Forelimb muscle (tissue), 1 donor: ENCODE measurements around the gene TMEM154. TPM values are rescaled to one million over a fixed set of nuclear protein-coding genes. Genes with fewer than 3 reads are reported as not detected.

Experiments
- DNase-seq: peaks from one replicate; pipeline ENCODE4 v3.0.0-alpha.2; 2013; ENCODE audit warnings: low read depth
- polyA plus RNA-seq: library from polyadenylated mRNA; unstranded; fragments of 120-200 nt; gene quantifications from one replicate; pipeline ENCODE4 v1.2.1, GENCODE V29; 2013; ENCODE audit not compliant: insufficient read length

The TMEM154 gene
- polyA plus RNA-seq, 1 donor = 0.68 TPM

- DNase-seq = no peak
Measured at GRCh38 chr4:152629908-152630307, 49.9 kb downstream of the TMEM154 start.

GRCh38 chr4:152628128-152628527, 51.7 kb downstream of the TMEM154 start:
- DNase-seq = no peak

GRCh38 chr4:152626790-152627189, 53.0 kb downstream of the TMEM154 start:
- no peak for DNase-seq

DNA sequence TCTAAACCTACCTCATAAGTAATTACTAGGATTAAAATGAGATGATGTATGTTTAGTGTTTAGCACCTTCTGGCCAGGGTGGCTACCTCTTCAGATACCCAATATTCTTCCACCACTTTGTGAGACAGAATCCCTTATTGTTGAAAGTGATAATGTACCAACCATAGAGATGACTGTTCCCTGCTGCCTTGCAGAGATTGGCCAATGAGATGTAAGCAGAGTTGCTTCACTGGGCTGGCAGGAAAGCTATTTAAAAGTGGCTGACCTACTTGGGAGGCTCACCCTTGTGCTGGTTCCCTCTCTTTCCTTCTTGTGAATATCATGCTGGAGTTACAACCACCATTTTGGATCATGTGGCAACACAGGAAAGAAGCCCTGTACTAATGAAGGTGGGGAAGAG, 58.9 kb downstream of the TMEM154 start:
- DNase-seq = no peak

- no peak for DNase-seq
Measured at GRCh38 chr4:152620218-152620617, 59.6 kb downstream of the TMEM154 start.

GRCh38 chr4:152619556-152619955, 60.2 kb downstream of the TMEM154 start:
- DNase-seq = no peak

- no peak for DNase-seq
Measured at GRCh38 chr4:152618971-152619370, 60.8 kb downstream of the TMEM154 start.

DNA sequence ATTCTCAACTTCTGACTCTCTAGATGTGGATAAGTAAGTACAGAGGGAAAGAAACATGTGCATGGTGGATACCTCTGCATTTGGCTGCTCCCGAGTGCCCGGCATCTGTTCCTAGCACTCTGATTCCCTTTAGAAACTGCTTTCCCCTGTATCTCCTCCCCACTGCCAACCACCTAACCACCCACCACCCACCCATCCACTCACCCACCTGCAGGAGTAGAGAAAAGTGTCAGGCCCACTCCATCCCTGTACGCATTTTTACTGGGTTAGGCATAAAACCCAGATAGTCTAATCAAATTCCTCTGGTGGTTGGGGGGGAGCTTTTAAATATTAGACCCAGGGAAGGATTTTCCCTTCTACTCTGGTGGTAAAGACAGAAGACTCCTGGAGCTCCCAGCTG, 63.0 kb downstream of the TMEM154 start:
- DNase-seq = no peak

GRCh38 chr4:152613841-152614721, 65.7 kb downstream of the TMEM154 start:
- DNase-seq = no peak

- no peak for DNase-seq
Measured at GRCh38 chr4:152613351-152613750, 66.4 kb downstream of the TMEM154 start.

DNA sequence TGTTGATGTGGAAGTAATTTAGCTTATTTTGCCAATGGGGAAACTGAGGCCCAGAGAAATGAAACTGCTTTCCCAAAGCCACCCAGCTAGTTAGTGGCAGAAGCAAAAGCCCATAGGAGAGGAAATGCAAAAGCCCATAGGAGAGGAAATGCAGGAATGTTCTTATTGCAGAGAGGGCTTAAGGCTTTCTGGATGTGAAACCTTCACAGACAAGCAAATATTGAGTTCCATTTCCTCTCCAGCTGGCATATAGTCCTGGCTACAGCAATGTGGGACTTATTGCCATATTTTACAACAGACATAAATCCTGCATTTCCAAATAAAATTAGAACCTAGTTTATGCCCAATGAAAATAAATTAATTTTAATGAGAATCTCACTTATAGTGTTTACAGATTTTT, 69.7 kb downstream of the TMEM154 start:
- no peak for DNase-seq

DNA sequence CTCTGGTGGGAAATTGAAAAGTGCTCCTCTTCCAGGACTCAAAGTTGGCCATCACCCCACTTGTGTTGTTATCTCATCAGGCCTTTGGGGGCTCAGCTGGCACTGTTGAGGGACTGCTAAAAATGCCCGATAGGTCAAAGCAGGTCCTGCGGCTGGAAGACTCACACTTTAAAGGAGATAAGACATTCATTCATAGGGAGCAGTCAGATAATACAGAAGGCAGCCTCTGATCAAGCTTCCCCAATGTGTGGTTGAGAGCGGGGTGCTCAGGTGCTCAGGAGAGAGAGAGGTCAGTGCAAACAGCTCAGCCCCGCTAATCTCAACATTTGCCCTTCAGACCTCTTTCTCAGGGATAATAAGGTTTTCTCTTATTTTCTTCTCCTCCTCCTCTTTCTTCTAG, 70.3 kb downstream of the TMEM154 start:
- DNase-seq = no peak

- no peak for DNase-seq
Measured at GRCh38 chr4:152607178-152607577, 72.6 kb downstream of the TMEM154 start.

DNA sequence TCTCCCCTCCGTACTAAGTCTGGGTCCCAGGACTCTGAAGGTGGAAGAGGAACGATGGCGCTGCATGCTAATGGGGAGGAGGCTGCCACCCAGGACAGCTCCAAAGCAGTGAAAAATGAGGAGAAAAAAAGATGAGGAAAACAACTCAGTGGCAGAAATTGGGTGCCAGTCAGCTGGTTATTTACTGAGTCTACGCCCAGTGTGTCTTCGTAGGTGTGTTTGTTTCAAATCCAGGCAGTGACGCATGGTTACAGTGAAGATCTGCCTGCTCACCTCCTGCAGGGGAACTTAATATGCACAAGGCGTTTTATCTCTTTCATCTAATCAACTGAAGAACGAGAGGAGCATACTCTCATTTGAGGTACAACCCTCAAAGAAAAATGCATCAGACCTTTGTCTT, 73.0 kb downstream of the TMEM154 start:
- DNase-seq = no peak

DNA sequence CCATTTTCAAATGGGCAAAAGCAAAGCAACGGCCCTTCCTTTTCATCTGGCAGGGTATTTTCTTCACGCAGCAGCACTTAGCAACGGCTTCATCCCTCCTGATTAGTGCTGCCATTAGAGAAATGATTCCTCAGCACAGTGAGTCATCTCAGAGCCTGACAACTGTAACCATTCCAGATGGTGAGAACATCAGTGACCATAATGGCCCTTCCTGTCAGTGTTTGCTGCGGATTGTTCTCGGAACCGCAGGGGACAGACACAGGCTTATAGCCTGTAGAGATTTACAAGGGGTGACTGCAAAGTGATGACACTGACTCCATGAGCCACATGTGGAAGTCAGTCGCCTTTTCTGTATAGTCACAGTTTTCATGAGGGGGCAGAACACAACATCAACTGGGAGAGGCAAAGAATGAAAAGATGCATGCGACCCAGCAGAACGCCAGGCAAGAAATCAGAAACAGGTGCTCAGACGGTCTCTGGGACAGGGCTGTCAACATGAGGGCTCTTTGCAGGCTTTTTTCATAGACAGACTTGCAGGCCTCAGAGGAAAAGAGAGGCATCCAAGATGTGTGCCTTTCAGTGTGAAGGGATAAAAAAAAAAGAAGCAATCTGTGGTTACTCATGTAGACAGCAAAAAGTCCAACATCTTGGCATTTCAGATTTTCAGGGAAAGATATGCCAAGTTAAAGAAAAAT, 74.0 kb downstream of the TMEM154 start:
- no peak for DNase-seq

- DNase-seq = no peak
Measured at GRCh38 chr4:152605031-152605430, 74.8 kb downstream of the TMEM154 start.

GRCh38 chr4:152601156-152601555, 78.6 kb downstream of the TMEM154 start:
- DNase-seq = no peak

GRCh38 chr4:152599636-152600035, 80.2 kb downstream of the TMEM154 start:
- DNase-seq = no peak

- no peak for DNase-seq
Measured at GRCh38 chr4:152599095-152599494, 80.7 kb downstream of the TMEM154 start.

DNA sequence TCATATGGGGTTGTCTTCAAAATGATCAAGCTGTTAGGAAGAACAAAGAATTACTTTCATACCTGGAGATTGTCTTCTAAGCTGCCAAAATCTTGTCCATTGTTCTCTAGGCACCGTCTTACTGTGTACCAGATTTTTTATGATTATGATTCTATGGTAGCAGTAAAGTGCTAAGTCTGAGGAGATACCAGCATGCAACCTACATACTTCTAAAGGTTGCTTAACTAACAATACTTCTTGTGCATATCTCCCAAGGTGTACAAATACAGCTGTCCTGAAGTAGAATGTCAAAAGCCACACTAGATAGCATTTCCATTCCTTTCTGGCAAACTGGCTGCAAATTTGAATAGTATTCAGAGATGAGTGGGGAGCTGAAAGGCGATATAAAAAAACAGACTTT, 81.3 kb downstream of the TMEM154 start:
- DNase-seq = no peak

DNA sequence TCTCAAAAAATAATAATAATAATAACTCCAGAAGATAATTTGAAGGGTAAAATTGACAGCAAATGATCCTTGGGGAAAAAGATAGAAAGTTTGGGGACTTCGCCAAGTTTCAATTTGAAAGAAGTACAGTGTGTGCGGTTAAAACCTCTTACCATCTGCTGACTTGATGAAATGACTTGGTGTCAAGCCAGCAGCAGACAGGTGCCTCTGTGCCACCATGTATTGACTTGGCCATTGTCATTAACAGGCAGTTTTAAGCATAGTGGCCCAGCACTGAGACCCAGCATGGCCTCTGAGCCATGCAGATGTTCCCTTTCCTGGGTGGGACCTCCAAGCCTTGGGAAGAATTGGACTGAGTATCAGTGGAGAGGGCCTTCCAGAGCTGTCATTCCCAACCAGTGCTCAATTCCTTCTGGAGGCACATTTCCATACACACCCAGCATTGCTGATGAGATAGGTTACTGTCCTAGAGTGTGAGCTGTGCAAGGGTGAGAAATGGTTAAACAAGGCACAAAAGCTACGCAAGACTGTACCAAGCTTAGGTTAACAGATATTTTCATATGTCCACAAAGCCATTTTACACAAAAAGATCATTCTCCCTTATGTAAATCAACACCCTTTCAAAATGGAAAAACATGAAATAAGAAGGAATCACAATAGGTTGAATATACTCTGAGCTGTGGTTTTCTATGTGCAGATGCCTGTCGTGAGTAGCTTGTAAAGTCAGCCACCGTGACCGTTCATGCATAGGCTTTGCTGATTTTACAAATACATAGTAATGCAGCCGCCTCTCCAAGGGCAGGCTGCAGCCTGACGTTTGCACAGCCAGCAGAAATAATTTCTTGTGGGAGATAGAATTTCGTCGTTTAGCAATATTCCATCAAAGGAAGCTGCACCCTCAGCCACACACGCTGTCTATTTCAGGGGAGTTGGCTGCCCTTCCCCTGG, 84.5 kb downstream of the TMEM154 start:
- DNase-seq = no peak

GRCh38 chr4:152594057-152594456, 85.7 kb downstream of the TMEM154 start:
- DNase-seq = no peak
